Central memory CD8-positive, alpha-beta T cell (primary cell): ENCODE data around the gene GPR173.

ENCODE experiments used
- ATAC-seq: fragments of 150-1000 bp; cut with Tn5 transposase; replicated peaks from 2 replicates; pipeline ENCODE4 v1.10.0; 2022; ENCODE audit warnings: mild to moderate bottlenecking, moderate FRiP score, moderate number of reproducible peaks; ENCODE audit not compliant: poor library complexity, severe bottlenecking; ENCODE audit errors: extremely low read depth
- DNase-seq, 2 donors: peaks; one replicate each; pipeline ENCODE4 v3.0.0; 2021; ENCODE audit warnings: low spot score in 2 of 2
- H3K27ac Mint-ChIP-seq: one replicate; pipeline ENCODE4 v1.8.0; 2022; ENCODE audit warnings: low read depth, mild to moderate bottlenecking, moderate library complexity, mixed read lengths
- H3K27me3 Mint-ChIP-seq: one replicate; pipeline ENCODE4 v1.8.0; 2022; ENCODE audit warnings: mixed read lengths
- H3K36me3 Mint-ChIP-seq: one replicate; pipeline ENCODE4 v1.8.0; 2022; ENCODE audit warnings: mild to moderate bottlenecking, moderate library complexity, mixed read lengths; ENCODE audit not compliant: insufficient read depth
- H3K4me1 Mint-ChIP-seq: one replicate; pipeline ENCODE4 v1.8.0; 2022; ENCODE audit warnings: mixed read lengths
- H3K4me3 Mint-ChIP-seq: one replicate; pipeline ENCODE4 v1.8.0; 2022; ENCODE audit warnings: mild to moderate bottlenecking, moderate library complexity, mixed read lengths
- H3K9me3 Mint-ChIP-seq: one replicate; pipeline ENCODE4 v1.8.0; 2022; ENCODE audit warnings: mixed read lengths

Gene GPR173

DNA sequence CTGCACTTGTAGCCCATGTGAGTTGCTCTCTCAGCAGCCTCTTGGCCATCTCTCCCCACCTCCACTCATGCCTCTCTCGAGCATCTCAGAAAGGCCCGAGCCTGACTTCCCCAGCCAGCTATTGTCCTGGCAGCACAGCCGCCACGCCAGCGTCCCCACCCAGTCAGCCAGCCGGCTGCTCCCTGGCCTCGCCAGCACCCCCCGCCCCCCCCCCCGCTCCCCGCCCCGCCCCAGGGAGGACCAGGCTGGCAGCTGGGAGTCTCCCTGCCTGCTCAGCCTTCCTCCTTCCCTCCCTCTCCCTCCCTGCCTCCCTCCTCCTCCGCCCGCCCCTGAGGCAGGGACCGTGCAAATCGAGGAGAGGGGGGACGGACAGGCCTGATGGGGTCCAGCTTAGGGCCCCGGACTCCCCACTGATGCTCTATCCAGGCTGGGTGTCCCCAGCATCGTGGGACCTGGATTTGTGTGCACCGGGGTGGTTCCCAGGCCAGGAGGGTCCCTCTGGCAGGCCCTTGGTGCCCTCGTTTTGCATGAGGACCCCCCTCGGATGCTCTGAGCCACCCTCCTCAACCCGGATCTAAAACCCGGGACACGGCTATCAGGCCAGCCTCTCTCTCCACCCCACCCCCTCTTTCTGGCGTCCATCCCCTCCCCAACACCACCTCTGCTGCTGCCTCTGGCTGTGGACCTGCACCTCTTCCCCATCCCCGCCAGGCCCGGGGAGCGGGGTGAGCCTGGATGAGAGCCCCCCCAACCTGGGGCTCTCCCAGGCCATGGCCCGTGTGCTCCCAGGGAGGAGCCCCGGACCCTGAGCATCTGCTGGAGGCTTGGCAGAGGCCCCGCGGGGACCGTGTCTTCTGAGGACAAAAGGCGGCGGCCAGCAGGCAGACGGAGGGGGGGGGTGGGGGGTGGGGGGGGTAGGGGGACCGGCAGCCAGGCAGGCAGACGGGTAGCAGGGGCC lies at the start of gene GPR173:
TSS of gene GPR173 (plus strand) at position 621 of the 958 bp plus-strand sequence. CDS start 27,833 bp downstream, outside the sequence.
- Mint-ChIP-seq H3K27me3 (no peaks in the 10 kb centered on the region), H3K36me3 (no peaks in the 10 kb centered on the region), H3K4me3 (no peak within 1 kb of the TSS), H3K4me1 (peaks cover 4% of the 10 kb centered on the region), H3K9me3 (no peaks in the 10 kb centered on the region), H3K27ac (no peak within 1 kb of the TSS)
- DNase-seq (no peak), ATAC-seq (no peak)

GRCh38 chrX:53000447-53001135 lies 48.0 kb upstream of the GPR173 start:
- no peak for DNase-seq
- peak; percentile 49 for ATAC-seq
- Mint-ChIP-seq H3K4me1 (no peaks in the 10 kb centered on the region), H3K36me3 (peaks cover under 1% of the 10 kb centered on the region), H3K27ac (no peak overlapping the region), H3K9me3 (no peaks in the 10 kb centered on the region), H3K4me3 (peak overlapping the region; percentile 18), H3K27me3 (peaks cover 28% of the 10 kb centered on the region)

DNA sequence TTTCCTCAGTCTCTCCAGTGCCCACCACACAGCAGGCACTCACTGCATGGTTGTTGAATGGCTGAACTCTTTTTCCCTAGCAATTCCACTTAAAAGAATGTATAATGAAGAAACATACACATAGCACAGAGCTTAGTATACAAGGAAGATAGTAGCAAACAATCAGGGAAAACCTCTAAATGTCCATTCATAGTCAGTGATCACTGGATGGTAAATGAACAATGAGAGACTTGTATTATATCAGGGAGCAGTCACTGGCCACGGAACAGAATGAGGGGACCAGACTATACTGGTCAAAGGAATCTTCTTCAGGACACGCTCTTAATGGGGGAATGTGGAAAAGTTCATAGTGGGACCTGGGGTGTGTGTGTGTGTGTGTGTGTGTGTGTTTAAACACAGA lies 46.6 kb upstream of the GPR173 start:
- ATAC-seq: no peak
- H3K27me3 Mint-ChIP-seq: peaks cover 28% of the 10 kb centered on the region
- H3K9me3 Mint-ChIP-seq: no peaks in the 10 kb centered on the region
- no peak overlapping the region for H3K27ac Mint-ChIP-seq
- H3K4me1 Mint-ChIP-seq: no peaks in the 10 kb centered on the region
- H3K36me3 Mint-ChIP-seq: no peaks in the 10 kb centered on the region
- DNase-seq: no peak
- no peak overlapping the region for H3K4me3 Mint-ChIP-seq

DNA sequence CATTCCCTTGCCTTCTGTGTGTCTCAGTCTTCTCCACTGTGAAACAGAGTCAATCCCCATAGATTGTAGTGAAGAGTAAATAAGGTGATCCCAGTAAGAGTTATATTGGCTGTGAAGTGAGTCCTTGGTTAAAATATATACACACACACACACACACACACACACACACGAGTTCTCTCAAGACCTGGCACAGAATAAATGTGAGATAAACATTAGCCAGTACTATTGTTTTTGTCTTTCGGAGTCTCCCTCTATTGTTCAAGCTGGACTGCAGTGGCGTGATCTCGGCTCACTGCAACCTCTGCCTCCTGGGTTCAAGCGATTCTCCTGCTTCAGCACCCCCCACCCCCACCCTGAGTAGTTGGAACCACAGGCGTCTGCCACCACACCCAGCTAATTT lies 45.5 kb upstream of the GPR173 start:
- no peaks in the 10 kb centered on the region for H3K4me1 Mint-ChIP-seq
- no peak for ATAC-seq

DNA sequence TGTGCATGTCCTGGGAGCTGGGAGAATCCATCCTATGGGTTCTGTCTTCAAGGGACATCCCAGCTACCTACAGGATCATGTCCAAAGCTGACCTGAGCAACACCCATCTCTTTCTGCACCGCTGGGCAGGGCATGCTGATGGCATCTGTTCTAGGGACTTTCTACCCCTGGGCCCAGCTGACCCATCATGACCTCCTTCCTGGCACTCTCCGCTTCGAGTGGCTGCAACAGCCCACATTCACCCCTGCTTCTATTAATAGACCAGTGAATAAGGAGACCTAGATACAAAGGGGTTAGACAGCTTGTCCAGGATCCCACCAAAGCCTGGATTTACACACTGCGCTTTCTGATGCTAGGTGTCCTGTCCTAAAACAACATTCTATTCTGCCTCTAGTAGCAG lies 44.6 kb upstream of the GPR173 start:
- no peak for ATAC-seq
- Mint-ChIP-seq H3K4me3 (no peak overlapping the region), H3K36me3 (no peaks in the 10 kb centered on the region), H3K4me1 (no peaks in the 10 kb centered on the region), H3K9me3 (no peaks in the 10 kb centered on the region), H3K27ac (no peak overlapping the region), H3K27me3 (peaks cover 28% of the 10 kb centered on the region)
- no peak for DNase-seq

More for the DNA sequence above, 45.5 kb upstream of the GPR173 start:
- H3K27ac Mint-ChIP-seq: no peak overlapping the region
- H3K27me3 Mint-ChIP-seq: peaks cover 28% of the 10 kb centered on the region
- no peaks in the 10 kb centered on the region for H3K9me3 Mint-ChIP-seq
- no peak for DNase-seq
- H3K4me3 Mint-ChIP-seq: no peak overlapping the region
- no peaks in the 10 kb centered on the region for H3K36me3 Mint-ChIP-seq

GRCh38 chrX:53004811-53005210 lies 43.8 kb upstream of the GPR173 start:
- no peak for ATAC-seq
- H3K27me3 Mint-ChIP-seq: peaks cover 28% of the 10 kb centered on the region
- H3K4me1 Mint-ChIP-seq: no peaks in the 10 kb centered on the region
- DNase-seq: no peak
- no peaks in the 10 kb centered on the region for H3K36me3 Mint-ChIP-seq
- H3K9me3 Mint-ChIP-seq: no peaks in the 10 kb centered on the region
- H3K27ac Mint-ChIP-seq: no peak overlapping the region
- H3K4me3 Mint-ChIP-seq: no peak overlapping the region

- Mint-ChIP-seq H3K4me1 (no peaks in the 10 kb centered on the region), H3K27me3 (peaks cover 28% of the 10 kb centered on the region), H3K27ac (no peak overlapping the region), H3K36me3 (no peaks in the 10 kb centered on the region), H3K4me3 (no peak overlapping the region), H3K9me3 (no peaks in the 10 kb centered on the region)
- no peak for DNase-seq
- no peak for ATAC-seq
Measured at GRCh38 chrX:53005327-53005726, 43.3 kb upstream of the GPR173 start.

GRCh38 chrX:53009032-53009431 lies 39.6 kb upstream of the GPR173 start:
- H3K27ac Mint-ChIP-seq: no peak overlapping the region
- no peaks in the 10 kb centered on the region for H3K36me3 Mint-ChIP-seq
- no peak overlapping the region for H3K4me3 Mint-ChIP-seq
- peaks cover 12% of the 10 kb centered on the region for H3K27me3 Mint-ChIP-seq
- DNase-seq: no peak
- ATAC-seq: no peak
- no peaks in the 10 kb centered on the region for H3K9me3 Mint-ChIP-seq
- H3K4me1 Mint-ChIP-seq: no peaks in the 10 kb centered on the region

DNA sequence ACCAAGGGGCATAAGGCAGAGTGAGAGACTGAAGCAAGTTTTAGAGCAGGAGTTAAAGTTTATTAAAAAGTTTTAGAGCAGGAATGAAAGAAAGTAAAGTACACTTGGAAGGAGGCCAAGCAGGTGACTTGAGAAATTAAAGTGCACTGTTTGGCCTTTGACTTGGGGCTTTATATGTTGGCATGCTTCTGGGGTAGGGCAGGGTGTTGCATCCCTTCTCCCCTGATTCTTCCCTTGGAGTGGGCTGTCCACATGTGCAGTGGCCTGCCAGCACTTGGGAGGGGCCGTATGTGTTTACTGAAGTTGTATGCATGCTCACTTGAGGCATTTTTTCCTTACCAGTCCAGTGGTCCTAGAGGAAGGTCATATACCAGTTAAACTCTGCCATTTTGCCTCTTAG lies 35.3 kb upstream of the GPR173 start:
- no peak for ATAC-seq

GRCh38 chrX:53018627-53019026 lies 30.0 kb upstream of the GPR173 start:
- no peak overlapping the region for H3K4me3 Mint-ChIP-seq
- no peaks in the 10 kb centered on the region for H3K4me1 Mint-ChIP-seq
- no peaks in the 10 kb centered on the region for H3K9me3 Mint-ChIP-seq
- no peaks in the 10 kb centered on the region for H3K36me3 Mint-ChIP-seq
- ATAC-seq (no peak), DNase-seq (no peak)
- peaks cover 6% of the 10 kb centered on the region for H3K27me3 Mint-ChIP-seq
- no peak overlapping the region for H3K27ac Mint-ChIP-seq

More for the DNA sequence above, 35.3 kb upstream of the GPR173 start:
- Mint-ChIP-seq H3K36me3 (no peaks in the 10 kb centered on the region), H3K27ac (no peak overlapping the region), H3K4me3 (no peak overlapping the region), H3K27me3 (peaks cover 6% of the 10 kb centered on the region), H3K9me3 (no peaks in the 10 kb centered on the region), H3K4me1 (no peaks in the 10 kb centered on the region)
- DNase-seq: no peak

DNA sequence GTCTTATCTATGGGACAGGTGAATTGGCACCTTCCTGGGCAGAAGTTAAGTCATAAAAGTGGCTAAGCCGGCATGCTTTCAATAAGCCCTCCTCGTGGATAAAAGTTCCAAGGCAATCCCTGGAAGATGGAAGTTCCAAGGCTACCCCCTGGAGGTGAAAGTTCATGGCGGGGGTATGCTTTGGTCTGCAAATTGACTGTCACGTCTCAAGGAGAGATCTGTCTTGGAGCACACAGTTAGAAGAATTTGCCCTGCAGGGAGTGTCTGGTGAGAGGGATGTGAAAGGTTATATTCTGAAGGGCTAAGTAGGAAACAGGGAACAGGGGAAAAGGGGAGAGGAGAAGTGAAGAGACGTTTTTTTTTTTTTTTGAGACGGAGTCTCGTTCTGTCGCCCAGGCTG lies 26.2 kb upstream of the GPR173 start:
- ATAC-seq: no peak
- no peaks in the 10 kb centered on the region for H3K4me1 Mint-ChIP-seq
- H3K4me3 Mint-ChIP-seq: no peak overlapping the region
- H3K36me3 Mint-ChIP-seq: no peaks in the 10 kb centered on the region
- no peaks in the 10 kb centered on the region for H3K27me3 Mint-ChIP-seq
- DNase-seq: no peak
- no peak overlapping the region for H3K27ac Mint-ChIP-seq
- H3K9me3 Mint-ChIP-seq: no peaks in the 10 kb centered on the region

DNA sequence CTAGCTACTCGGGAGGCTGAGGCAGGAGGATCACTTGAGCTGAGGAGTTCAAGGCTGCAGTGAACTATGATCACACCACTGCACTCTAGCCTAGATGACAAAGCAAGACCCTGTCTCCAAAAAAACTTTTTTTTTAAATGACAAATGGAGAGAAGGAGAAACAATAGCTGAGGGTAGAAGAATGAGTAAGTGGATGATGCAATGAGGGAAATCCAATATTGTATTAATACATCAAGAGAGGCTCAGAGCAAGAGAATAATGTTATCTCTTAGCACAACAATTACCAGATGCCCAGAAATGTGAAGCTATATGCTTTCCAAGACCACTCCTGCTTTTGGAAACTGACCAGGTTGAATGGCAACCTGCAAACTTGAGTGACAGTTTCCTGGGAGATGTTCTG lies 19.9 kb upstream of the GPR173 start:
- Mint-ChIP-seq H3K9me3 (no peaks in the 10 kb centered on the region), H3K27me3 (no peaks in the 10 kb centered on the region), H3K27ac (no peak overlapping the region), H3K36me3 (no peaks in the 10 kb centered on the region), H3K4me1 (no peaks in the 10 kb centered on the region), H3K4me3 (no peak overlapping the region)
- ATAC-seq (no peak), DNase-seq (no peak)

- ATAC-seq (no peak), DNase-seq (no peak)
- Mint-ChIP-seq H3K36me3 (no peaks in the 10 kb centered on the region), H3K27ac (no peak overlapping the region), H3K9me3 (no peaks in the 10 kb centered on the region), H3K27me3 (peaks cover 12% of the 10 kb centered on the region), H3K4me3 (no peak overlapping the region), H3K4me1 (no peaks in the 10 kb centered on the region)
Measured at GRCh38 chrX:53031380-53031779, 17.2 kb upstream of the GPR173 start.
